Raji (cell line): ENCODE data around the gene MOB3B.

Source experiments
- POLR2A ChIP-seq: IDR thresholded peaks from 2 replicates; pipeline ENCODE4 v1.6.1; 2011; ENCODE audit warnings: low read depth, low read length, control low read depth; ENCODE audit not compliant: insufficient read depth

Gene MOB3B

GRCh38 chr9:27556470-27556869, 26.9 kb upstream of the MOB3B start:
- no peak for TF ChIP-seq POLR2A

GRCh38 chr9:27554712-27555111, 25.1 kb upstream of the MOB3B start:
- TF ChIP-seq POLR2A: no peak

GRCh38 chr9:27549196-27549755, 19.7 kb upstream of the MOB3B start:
- TF ChIP-seq POLR2A: no peak

DNA sequence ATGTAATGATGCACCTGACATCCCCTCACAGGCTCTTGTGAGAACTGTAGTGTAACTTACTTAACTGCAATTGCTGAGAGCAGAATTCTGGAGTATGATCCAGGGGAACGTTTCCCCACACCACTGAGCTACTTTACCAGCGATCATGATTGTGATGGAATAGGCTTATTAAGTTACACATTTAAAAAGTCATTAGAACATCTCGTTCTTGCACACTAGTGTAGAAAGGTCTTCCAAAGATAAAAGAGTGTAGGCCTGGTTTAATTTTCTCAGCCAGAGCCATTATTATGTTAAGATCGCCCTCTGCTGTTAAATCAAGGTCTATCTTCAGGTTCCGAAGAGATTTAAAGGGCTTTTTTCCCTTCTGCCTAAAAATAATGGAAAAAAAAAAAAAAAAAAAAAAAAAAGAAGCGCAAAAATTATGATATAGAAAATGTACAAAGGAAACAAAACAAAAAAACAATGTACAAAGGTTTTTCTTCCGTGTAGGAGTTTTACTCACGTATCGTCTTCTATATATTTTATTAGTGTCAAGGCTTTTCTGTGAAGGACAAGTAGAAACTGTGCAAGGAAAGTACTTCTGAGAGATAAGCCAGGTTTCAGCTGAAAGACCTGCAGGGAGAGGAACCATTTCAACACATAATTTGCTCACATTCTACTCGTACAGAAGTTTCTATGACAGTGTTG, 18.6 kb upstream of the MOB3B start:
- TF ChIP-seq POLR2A: no peak

- TF ChIP-seq POLR2A: no peak
These were observed 15.9 kb upstream of the MOB3B start for GRCh38 chr9:27545471-27545870.

GRCh38 chr9:27542508-27542907, 12.9 kb upstream of the MOB3B start:
- TF ChIP-seq POLR2A: no peak

GRCh38 chr9:27541740-27542139, 12.1 kb upstream of the MOB3B start:
- no peak for TF ChIP-seq POLR2A

DNA sequence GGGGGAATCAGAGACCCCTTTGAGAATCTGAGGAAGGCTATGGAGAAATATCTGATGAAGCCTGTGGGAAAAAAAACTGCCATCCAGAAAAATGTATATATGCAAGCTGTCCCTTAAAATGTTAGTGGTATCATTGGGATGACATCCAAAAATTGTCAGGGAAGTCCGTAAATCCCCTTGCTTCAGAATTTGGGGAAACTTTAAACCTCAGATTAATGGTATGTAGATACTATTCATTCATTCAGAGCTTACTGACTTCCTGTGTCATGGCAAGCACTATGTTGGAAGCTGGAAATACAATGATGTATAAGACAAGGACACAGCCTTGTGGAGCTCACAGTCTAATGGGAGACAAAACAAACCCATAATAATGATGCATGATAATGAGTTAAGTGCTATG, 10.9 kb upstream of the MOB3B start:
- TF ChIP-seq POLR2A: no peak

- no peak for TF ChIP-seq POLR2A
These were observed 10.1 kb upstream of the MOB3B start for GRCh38 chr9:27539479-27540441.

- TF ChIP-seq POLR2A: no peak
These were observed 9.0 kb upstream of the MOB3B start for GRCh38 chr9:27538647-27539046.

DNA sequence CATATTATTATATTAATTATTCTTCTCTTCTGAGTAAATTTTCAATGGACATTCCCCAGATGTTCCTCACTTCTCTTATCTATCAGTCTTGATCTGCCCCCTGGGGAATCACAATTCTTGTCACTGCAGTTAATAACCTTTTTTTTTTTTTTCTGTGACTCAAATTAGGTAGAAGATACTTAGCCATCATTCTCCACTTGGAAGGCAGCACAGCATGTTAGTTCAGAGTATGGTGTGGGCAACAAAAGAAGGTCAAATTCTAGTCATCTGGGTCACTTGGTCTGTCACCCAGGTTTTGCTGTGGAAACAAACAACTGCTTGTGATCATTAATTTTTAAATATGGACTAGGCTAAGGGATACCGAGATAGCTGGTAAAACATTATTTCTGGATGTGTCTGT, 8.1 kb upstream of the MOB3B start:
- TF ChIP-seq POLR2A: no peak

GRCh38 chr9:27537027-27537435, 7.4 kb upstream of the MOB3B start:
- TF ChIP-seq POLR2A: no peak

DNA sequence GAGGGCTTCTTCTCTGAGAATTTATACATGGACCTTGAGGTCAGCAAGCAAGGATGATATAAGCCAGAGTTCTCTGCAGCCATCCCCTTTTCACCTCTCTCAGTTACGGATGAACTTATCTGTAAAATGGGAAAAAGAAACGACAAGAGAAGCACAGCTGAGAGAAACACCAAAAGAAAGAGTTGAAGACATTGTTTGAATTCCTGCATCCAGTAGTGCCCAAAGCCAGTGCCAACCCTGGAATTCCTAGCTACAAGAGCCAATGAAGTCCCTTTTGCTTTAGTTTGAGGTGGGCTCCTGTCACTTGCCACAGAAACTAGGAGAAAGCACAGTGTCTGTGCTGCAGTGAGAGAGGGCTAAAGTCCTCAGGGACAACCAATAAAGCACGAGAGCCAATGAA, 6.6 kb upstream of the MOB3B start:
- TF ChIP-seq POLR2A: no peak

DNA sequence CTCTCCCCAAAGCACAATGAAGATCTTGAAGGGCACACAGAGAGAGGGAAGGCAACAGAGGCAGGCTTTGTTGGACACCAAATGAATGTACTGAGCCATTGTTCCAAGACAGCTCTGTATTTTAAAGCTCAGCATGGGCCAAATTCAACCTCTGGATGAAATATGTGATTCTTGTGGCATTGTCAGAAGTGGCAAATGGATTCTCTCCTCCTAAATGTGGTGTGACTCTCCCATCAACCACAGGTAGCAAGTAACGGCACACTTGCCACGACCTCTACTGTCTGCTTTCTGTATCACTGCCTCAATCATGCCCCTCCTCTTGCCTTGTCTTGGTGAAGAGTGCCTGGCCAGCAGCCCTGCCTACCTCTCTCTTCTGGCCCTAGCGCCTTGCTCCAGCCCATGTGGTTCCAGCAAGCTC, 6.1 kb upstream of the MOB3B start:
- TF ChIP-seq POLR2A: no peak

DNA sequence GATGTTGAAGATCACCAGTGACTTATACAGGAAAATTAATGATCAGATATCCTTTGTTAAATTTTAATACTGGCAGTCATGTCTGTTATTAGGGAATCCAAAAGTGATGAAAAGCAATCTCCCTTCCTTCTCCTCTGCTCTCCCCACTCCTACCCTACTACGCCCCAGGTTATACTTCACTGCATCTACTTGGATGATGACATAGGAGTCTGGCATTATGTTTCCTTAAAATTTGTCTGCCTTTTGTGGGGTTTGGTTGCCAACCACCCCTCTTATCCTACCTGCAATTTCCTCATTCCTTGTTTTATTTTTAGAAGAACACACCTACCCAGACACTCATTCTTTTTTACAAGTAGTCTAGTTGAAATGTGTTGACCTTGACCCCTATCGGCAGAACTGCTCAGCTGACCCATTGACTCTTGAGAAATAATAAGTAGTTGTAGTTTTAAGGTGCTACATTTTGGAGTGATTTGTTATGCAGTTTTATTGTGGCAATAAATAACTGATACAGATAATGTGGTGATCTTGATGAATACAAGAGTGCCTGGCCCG, 5.1 kb upstream of the MOB3B start:
- no peak for TF ChIP-seq POLR2A
